HG03045 (cell line): Measurements from ENCODE around the gene SLC8A1.

Experiments used
- ATAC-seq: cut with Tn5 transposase; IDR thresholded peaks from one replicate; pipeline ENCODE4 v1.9.1; 2021; ENCODE audit warnings: mild to moderate bottlenecking, moderate library complexity; ENCODE audit not compliant: unreplicated experiment

Gene SLC8A1

DNA sequence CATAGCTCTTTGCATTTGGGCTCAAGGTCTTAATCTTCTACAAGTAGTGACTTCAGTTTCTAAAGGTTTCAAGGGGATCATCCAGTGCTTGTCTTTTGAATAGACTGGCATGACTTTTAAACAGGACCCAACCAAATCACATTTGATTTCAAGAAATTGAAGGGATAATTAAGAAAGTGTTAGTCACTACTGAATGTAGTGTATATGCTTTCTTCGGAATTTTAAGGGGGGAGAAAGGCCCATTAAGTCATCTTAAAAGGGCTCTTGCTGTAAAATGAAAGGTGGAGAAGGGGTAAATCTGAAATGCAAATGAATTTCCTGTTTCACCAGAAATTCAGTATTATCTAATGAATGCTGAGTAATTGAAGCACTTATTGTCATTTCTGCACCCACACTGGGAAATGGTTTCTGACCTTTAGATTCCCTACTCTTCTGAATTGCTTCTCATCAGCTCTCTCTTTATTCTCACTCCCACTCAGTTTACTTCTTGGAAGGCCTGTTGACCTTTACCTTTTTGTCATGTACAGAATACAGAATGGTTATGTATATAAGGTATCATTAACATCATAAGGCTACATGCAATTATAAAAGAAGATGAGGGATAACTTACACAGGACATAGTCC, 241.4 kb downstream of the SLC8A1 start:
- ATAC-seq: no peak

DNA sequence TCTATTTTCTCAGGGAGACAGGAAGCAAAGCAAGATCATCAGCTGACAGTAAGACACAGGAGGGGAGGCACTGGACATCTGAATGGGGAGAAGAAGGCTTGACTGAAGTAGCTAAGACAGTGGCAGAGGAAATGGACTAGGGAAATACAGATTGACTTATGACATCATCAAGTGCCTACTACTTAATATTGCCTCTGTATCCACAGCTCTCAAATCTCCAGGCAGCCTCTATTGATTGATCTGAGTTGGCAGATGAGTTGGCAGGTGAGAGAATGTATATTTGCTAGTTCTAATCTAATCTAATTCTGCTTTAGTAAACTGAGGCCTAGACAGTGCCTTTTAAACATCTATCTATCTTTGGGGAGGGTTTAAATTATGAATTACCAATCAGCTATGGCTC, 242.1 kb downstream of the SLC8A1 start:
- no peak for ATAC-seq

DNA sequence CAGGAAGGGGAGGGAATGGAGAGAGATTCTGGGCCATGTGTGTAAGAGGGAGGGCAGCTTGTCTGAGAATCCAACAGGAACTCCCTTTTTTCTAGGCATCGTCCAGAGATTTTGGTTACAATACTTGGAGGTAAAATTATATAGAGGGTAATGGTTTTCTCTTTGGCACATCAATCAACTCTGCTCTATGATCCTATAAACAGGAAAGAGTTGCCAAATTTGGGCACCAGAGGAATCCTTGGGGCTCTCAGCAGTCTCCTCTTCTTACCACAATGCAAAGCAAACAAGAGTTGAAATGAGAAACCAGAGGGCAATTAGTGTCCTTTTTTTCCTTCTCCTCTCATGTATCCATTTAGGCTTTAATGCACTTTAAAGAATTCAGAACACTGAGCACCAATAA, 243.4 kb downstream of the SLC8A1 start:
- ATAC-seq: no peak

DNA sequence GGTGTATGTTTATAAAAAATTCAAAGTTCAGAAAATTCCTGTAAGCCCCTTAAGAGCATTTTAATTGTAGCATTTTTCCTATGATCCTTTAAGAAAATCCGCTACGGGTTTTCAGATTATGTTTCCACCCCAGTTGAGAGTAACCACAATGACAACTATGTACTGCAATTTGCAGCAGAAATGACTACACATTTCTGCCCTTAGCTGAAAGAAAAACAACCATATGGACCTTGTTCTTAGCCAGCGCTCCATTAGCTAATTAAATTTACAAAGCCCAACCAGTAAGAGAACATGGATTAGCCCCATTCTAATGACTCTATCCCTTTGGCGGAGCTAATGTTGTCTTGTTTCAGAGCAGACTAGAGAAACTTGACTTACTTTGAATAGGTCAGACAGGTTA, 247.6 kb downstream of the SLC8A1 start:
- ATAC-seq: no peak

DNA sequence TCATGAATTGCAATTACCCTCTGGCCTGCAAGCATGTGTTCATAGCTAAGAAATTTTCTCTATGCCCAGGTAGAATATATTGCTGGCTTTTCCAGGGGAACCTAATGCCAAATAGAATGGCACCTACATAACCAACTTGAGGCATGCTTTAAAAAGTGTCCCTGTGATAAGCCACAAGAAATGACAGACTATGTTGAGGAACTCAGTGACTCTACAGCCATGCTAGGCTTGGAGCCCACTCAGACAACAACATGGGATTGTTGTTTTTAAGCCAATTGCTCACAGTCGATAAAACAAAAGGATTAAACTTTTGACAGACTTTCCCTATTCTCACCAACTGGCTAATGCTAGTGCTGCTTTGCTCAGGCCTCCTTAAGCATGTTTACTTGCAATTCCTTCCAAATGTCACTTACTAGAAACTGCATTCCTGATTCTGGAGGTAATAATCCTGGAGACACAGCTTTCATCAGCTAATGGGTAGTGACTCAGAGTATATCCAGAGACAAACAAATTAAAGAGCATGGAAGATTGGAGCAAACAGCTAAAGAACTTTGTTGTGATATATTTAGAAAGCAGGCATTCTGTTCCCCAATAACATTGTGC, 249.0 kb downstream of the SLC8A1 start:
- ATAC-seq: no peak

DNA sequence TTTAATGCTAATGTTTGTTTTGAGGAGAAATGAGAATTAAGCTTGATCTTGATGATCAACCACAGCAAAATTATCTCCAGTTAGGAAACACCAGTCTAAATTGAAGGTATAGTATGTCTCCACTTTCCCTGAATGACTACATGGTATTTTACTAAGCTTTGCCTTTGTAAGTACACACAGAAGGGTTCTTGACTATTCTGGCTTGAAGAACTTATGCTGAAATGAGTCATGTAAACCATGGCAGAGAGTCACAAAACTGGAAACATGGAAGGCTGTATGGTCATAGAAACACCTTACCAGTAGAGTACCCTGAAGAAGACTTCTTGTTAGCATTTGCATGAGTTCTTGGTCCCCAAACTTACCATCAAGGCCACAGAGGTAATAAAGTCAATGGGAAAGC, 250.5 kb downstream of the SLC8A1 start:
- ATAC-seq: no peak

DNA sequence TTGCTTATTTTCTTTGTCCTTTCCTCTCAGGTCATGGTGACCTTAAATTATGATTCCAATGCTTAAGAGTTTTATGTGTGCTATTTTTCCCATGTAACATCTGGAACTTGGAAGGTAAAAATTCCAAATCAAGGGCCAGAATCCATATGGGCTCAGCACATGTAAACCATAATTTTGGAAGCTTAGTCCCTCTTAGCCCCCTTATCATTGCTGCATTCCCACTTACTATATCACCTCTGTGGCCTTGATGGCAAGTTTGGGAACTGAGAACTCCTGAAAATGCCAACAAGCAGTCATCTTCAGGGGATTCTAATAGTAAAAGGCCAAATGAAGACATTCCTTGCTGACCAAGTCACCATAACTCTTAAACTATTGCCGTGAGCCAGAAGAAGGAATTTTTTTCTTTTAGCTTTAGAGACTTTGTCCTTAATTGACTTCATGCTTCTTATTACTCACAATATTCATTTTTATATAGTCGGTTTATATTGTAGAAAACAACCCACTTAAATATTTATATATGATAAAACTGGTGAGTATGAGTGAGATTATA, 251.4 kb downstream of the SLC8A1 start:
- no peak for ATAC-seq

DNA sequence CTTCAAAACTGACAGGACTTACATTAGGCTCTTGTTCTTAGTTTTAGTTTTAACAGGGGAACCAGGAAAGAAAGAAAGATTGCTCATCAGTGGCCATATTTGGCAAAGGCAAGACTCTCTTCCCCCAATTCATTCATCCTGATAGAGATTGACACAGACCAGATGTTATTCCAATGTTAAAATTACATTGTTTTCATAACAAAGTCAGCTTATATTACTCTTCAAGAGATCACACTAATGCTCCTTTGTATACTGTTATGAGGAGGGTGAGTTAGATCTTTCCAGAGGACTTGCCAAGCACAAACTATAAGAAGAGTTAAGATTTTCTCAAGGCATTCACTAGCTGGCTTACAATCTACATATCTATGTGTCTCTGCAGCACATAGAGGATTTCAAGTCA, 252.1 kb downstream of the SLC8A1 start:
- ATAC-seq: no peak

DNA sequence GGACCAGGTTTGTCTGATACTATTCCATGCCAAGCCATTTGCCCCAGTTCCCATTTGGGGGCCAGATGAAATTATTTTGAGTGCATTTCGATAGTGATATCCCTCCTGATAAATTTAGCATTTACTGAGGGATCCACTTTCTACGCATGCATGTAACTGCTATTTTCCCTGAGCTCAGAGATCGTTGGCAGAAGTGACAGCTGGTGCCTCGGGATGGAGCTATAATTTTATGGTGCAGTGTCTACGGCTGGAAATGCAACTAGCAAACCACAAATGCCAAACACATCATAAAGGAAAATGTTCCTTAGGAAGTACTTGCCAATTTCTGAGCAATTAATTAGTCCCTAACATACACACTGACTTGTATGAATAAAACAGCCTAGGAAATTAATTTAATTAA, 254.8 kb downstream of the SLC8A1 start:
- ATAC-seq: no peak

DNA sequence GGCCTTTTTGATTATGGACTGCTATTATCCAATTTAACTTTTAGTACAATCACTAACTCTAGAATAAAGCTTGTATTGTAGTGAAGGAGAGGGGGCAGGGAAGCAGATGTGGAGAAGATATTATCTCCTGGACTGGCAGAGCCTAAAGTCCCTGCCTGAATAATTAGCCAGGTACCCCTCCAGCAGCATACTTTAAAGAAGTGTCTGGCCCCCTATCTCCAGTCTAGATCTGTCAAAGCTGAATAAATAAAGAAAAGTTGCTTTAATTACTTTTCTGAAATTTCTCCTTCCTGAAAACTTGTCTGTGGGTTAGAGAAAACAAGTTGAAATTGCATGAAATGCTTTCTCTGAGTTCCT, 258.2 kb downstream of the SLC8A1 start:
- ATAC-seq: no peak

DNA sequence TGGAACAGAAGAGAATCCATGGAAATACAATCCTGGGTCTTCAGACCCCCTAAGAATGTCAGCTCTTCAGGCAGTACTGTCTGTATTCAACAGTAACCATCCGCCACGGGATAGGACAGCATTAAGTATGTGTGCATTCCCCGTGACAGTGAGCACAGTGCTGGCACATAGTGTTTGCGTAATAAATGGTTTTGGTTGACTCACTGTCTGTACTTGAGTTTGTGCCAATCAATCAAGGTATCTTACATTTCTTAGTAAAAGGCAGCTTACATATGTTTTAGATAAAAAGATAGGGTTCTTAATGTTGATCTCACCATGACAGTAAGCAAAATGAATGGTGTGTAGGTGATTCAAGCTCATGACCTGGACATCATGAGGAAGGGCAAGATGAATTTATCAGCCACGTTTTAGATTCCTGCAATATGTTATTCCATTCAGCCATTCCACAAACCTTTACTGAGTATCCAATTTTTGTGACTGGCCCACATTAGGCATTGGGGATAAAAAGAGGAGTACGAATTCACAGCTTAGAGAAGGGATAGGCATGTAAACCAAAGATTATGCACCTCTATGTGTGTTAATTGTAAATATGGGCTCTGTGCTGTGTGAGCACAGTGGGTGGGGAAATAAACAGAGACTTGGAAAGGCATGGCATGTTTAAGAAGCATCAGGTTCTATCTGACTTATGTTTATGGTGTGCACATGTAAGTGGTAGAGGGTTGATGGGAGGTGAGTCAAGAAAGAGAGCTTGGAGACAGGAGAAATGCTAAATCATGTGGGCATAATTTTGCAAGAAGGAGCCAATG, 258.8 kb downstream of the SLC8A1 start:
- no peak for ATAC-seq

DNA sequence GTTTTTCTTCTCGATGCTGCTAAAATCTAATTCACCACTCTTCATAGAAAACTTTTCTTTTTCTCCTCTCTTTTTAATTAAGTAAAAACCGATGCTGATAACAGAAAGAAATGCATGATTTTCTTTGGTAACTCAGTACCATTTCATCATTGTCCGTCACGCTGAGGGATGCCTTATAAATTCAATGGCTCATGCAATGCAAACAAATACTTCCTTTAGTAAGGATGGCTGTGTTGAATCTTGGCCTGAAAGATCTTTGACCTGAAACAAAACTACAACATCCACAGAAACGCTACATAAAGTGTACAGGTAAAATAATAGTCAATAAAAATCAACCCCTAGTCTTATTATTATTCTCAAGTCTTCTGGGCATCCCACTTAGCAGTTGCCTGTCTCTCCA, 261.4 kb downstream of the SLC8A1 start:
- ATAC-seq: no peak

DNA sequence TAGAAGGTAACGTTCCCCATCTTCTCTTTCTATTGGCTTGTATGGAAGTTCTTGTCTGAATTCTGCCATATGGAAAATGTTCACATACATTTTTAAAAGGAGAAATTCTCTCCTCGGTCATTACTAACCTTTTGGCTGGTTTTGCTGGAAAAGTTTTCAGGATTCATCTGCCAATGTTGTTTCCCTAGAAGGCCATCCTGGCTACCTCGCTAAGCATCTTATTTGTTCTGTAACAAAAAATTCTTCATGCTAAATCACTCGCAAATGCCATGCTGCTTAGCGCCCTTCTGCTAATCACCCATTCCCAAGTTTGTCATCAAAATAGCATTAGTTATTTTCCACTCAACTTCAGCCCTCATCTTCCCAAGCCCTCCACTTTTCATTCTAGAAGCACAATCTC, 262.0 kb downstream of the SLC8A1 start:
- ATAC-seq: no peak

DNA sequence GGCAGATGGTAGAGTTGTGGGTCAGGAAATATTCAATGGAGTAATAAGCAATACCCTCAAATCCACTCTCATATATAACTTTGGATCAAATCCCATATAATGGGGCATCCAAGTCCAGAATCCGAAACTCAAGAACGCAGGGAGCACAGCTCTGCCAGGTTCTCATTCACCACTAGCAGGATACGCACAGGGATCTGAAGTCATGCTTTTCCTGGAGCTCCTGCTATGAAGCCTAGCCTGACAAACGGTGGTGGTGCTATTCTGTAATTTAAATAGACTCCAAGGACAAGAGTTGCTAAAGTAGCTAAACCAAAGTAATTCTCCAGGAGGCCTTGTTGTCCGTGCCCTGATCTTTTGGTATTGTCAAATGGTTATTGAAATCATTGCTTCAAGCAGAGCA, 264.8 kb downstream of the SLC8A1 start:
- ATAC-seq: no peak

DNA sequence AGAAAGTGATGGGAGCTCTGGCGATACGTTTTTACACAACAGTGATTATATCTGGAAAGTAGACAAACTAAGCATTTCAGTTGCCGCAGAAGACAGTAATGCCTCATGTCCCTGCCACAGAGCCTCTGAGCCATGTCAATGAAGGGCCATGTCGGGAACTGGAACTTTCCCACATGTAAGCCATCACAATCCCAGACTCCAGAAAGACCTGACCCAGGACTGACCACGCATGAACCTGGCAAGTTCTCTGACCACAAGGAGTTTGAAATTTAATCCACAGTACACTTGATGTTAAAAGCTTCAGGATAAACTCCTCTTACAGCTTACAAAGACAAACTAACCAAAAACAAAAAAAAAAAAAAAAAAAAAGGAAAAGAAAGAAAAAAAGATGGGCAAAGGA, 267.3 kb downstream of the SLC8A1 start:
- ATAC-seq: no peak

DNA sequence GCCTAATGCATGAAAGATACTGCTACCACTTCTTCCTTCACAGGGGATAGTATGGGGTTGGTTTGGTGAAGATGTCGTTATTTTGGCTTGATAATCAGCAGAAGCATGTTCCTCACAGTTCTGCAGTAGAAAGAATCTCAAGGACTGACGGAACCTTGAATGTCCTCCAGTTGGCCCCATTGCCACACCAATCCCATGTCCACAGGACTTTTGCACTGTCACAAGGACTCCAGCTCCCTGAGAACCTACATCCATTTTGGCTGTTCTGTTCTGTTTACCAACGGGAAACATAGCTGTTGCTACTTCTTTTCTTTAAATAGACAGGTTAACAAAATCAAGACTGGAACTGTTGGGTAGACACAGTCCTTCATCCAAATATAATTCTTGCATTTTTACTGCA, 270.0 kb downstream of the SLC8A1 start:
- ATAC-seq: no peak

DNA sequence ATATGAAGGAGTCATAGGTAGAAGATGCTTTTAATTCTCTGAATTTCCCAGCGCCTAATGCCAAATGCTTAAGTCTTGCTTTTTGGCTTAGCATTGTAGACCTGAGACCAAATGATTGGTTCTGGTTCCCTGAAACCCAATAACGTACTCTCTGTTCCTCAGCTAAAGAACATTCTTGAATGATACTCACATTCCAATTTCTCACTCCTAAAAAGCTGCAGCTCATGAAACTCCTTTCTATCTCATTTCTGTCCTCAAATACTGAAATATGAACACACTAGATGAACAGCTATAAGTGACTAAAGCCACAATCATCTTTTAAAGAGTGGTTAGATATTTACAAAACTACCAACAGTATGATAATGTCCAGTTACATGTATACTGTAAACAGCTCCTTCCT, 272.1 kb downstream of the SLC8A1 start:
- no peak for ATAC-seq

DNA sequence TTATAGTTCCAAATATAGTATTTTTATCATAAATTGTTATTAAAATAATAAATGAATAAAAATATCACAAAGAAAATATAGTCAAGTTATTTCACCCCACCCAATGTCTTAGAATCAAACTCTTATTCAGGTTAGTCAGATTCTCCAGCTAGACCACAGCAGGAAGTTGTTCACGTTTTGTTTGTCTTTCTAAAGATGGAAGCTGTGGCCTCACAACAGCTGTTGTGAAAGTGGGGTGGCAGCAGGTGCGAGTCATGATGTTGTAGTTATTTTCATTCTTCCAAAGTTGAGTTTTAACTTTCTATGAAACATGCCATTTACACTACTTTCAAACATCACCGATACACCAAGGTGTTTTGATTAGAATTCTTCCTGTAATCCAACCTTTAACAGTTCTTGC, 272.9 kb downstream of the SLC8A1 start:
- ATAC-seq: no peak

DNA sequence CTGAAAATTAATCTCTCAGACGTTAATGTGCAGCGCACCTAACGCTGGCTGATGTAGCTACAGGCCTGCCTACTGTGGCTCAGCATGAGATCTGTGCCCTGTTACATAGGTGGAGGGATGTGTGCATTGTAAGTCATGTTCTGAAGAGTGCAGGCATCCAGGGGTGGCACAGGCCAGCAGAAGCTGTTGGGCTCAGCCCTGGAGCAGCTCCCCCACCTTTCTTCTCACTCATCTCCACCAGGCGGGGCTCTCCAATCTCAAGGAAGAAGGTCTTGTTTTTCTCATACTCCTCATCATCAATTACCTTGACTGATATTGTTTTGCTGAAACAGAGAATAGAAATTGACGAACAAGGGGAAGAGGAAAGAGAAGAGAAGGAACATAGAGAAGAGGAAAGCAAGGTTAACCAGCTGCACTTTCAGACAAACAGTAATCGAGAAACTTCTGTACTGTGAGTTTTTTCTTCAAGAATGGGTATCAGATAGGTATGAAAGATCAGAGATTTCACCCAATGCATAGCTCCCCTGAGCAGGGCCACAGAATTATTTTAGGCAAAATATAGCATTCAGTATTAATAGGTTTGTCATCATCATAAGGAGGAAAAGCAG, 273.6 kb downstream of the SLC8A1 start:
- ATAC-seq: no peak

DNA sequence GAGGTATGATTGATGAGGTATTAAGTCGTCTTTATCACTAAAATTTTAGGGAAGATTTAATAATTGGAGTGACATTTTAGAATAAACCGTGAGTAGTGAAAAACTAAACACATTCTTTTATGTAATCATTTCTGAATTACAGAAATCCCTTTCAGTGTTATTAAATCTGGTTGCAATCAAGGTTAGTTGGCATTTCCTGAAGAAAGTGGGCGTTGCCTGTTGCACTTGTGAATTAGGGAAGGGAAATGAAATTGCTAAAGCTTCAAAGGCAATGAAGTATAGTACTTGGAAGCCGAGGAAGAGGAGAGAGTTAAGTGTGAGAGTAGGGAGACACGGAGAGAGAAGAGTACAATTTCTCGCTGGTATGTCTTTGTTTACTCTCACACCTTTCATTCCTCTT, 274.5 kb downstream of the SLC8A1 start:
- no peak for ATAC-seq

DNA sequence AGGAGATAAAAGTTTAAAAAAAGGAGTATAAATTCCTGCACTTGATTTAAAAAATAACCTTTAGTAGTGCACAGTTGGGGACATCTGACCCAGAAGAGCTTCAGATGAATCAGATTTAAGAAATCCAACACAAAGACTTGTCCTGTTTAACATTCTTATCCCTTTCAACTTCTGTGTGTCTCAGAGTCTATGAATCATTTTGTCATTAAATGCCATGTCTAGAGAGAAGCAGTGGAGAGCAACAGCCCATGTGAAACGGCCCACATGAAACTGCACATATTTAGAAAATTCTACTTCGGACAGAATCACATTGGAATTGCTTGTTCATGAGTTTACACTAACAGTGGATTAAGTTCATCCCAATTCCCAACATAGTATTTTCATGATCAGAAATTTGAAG, 278.6 kb downstream of the SLC8A1 start:
- ATAC-seq: no peak

DNA sequence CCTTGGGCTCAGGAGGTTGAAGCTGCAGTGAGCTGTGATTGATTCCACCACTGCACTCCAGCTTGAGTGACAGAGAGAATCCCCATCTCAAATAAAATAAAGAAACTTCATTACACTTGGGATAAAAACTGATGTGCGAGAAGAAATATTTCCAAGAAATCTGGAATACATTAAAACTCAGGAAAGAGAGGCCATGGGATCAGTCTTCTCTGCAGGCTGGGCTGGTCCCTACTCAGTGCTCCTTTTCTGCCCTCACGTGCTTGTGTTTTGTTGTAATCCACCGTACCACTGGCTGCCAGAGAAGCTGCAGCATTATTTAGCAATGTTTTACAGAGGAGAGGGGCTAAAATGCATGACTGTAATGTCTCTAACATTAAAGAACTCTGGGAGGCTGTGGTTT, 282.0 kb downstream of the SLC8A1 start:
- ATAC-seq: no peak
